OCI-LY3 (cell line): Measurements from ENCODE around the gene SRF.

Experiments
- CTCF ChIP-seq: fragments of 200-600, 300-600 bp; sonication (generic); IDR thresholded peaks from 2 replicates; pipeline ENCODE4 v1.5.1; 2014; ENCODE audit warnings: antibody characterized with exemption, low read length, low read depth
- EZH2phosphoT487 ChIP-seq: fragments of 200-600 bp; shearing (Covaris generic); IDR thresholded peaks from 2 replicates; pipeline ENCODE4 v1.6.1; 2018; ENCODE audit warnings: antibody characterized with exemption, mixed run types, low read depth

- TF ChIP-seq CTCF (no peak), EZH2phosphoT487 (no peak)
Observed at GRCh38 chr6:43173591-43174262, 2.7 kb downstream of the SRF start.
